ENCODE results near the gene IFT88. TPM values are rescaled to one million over a fixed set of nuclear protein-coding genes. Genes with fewer than 3 reads are reported as not detected.

IFT88 gene
- total RNA-seq, 1 experiment from 2014 or later = 19.4 TPM

- CTCF ChIA-PET = no interaction called here
These were observed 47.1 kb upstream of the IFT88 start for GRCh38 chr13:20519875-20520274.

GRCh38 chr13:20521364-20522115, 45.4 kb upstream of the IFT88 start:
- H3K27ac ChIP-seq (ENCODE audit: low read depth, low read length, poor library complexity, severe bottlenecking) = no peak overlapping the region
- BruUV-seq (replicated peaks) = no TSS peak
- TF ChIP-seq EZH2 (IDR thresholded peaks at IDR 0.05; ENCODE audit: borderline replicate concordance, low read depth, low read length, poor library complexity, severe bottlenecking) (no peak), CTCF (conservative IDR thresholded peaks at IDR 0.05; ENCODE audit: low read depth, low read length) (no peak)
- H3K27me3 ChIP-seq (replicated peaks; ENCODE audit: insufficient read depth, low read depth, low read length, poor library complexity) = no peaks in the 10 kb centered on the region
- intact Hi-C loops (cut with micrococcal nuclease; ENCODE audit: unreplicated experiment) = no loop called here
- ChIA-PET CTCF (no interaction called here), POLR2A (ENCODE audit: low non-redundant PET) (no interaction called here)
- peak; percentile 61 for DNase-seq (ENCODE audit: low spot score)
- H3K4me1 ChIP-seq (ENCODE audit: insufficient read depth, low read length, poor library complexity, severe bottlenecking) = peaks cover 12% of the 10 kb centered on the region
- no peaks in the 10 kb centered on the region for H3K36me3 ChIP-seq (ENCODE audit: insufficient read depth, low read length, poor library complexity, severe bottlenecking)
- no peak overlapping the region for H3K4me3 ChIP-seq (ENCODE audit: low read depth, low read length, poor library complexity, severe bottlenecking)
- H3K9me3 ChIP-seq (ENCODE audit: low read depth, low read length, poor library complexity, severe bottlenecking) = no peaks in the 10 kb centered on the region

More at GRCh38 chr13:20519875-20520274, 47.1 kb upstream of the IFT88 start:
- Histone ChIP-seq H3K36me3 (ENCODE audit: insufficient read depth, low read length, poor library complexity, severe bottlenecking) (no peaks in the 10 kb centered on the region), H3K4me3 (ENCODE audit: low read depth, low read length, poor library complexity, severe bottlenecking) (no peak overlapping the region), H3K4me1 (ENCODE audit: insufficient read depth, low read length, poor library complexity, severe bottlenecking) (peaks cover 9% of the 10 kb centered on the region), H3K27me3 (replicated peaks; ENCODE audit: insufficient read depth, low read depth, low read length, poor library complexity) (no peaks in the 10 kb centered on the region), H3K27ac (ENCODE audit: low read depth, low read length, poor library complexity, severe bottlenecking) (no peak overlapping the region), H3K9me3 (ENCODE audit: low read depth, low read length, poor library complexity, severe bottlenecking) (no peaks in the 10 kb centered on the region)
- BruUV-seq (replicated peaks) = no TSS peak
- no peak for TF ChIP-seq CTCF (conservative IDR thresholded peaks at IDR 0.05; ENCODE audit: low read depth, low read length)
- no peak for TF ChIP-seq EZH2 (IDR thresholded peaks at IDR 0.05; ENCODE audit: borderline replicate concordance, low read depth, low read length, poor library complexity, severe bottlenecking)
- intact Hi-C loops (cut with micrococcal nuclease; ENCODE audit: unreplicated experiment) = no loop called here
- no peak for DNase-seq (ENCODE audit: low spot score)
- POLR2A ChIA-PET (ENCODE audit: low non-redundant PET) = no interaction called here

- Histone ChIP-seq H3K9me3 (ENCODE audit: low read depth, low read length, poor library complexity, severe bottlenecking) (no peaks in the 10 kb centered on the region), H3K27ac (ENCODE audit: low read depth, low read length, poor library complexity, severe bottlenecking) (peak overlapping the region; percentile 65), H3K4me1 (ENCODE audit: insufficient read depth, low read length, poor library complexity, severe bottlenecking) (peaks cover 15% of the 10 kb centered on the region), H3K4me3 (ENCODE audit: low read depth, low read length, poor library complexity, severe bottlenecking) (peak overlapping the region; percentile 92), H3K27me3 (replicated peaks; ENCODE audit: insufficient read depth, low read depth, low read length, poor library complexity) (no peaks in the 10 kb centered on the region), H3K36me3 (ENCODE audit: insufficient read depth, low read length, poor library complexity, severe bottlenecking) (no peaks in the 10 kb centered on the region)
- intact Hi-C loops (cut with micrococcal nuclease; ENCODE audit: unreplicated experiment) = loop anchor here (5.0 kb wide), 1 partner anchor 182 kb away; no protein-coding TSS in a partner anchor
- peak; percentile 21 for DNase-seq (ENCODE audit: low spot score)
- no peak for TF ChIP-seq EZH2 (IDR thresholded peaks at IDR 0.05; ENCODE audit: borderline replicate concordance, low read depth, low read length, poor library complexity, severe bottlenecking)
- no peak for TF ChIP-seq CTCF (conservative IDR thresholded peaks at IDR 0.05; ENCODE audit: low read depth, low read length)
- no TSS peak for BruUV-seq (replicated peaks)
- ChIA-PET POLR2A (ENCODE audit: low non-redundant PET) (no interaction called here), CTCF (no interaction called here)
These were observed 41.8 kb upstream of the IFT88 start for GRCh38 chr13:20525144-20525600.
